NCI-H510A (cell line): Measurements from ENCODE around the gene ROR2.
"Not testable (repeated sequence)": the region's sequence is repeated elsewhere in the genome, so short reads cannot be mapped to it uniquely, and the experiment has no call there.

Source experiments
- DNase-seq: peaks from one replicate; lab custom pipeline; 2025; lab: John Stamatoyannopoulos, UW

ROR2 gene

GRCh38 chr9:91567642-91568274, 382.3 kb downstream of the ROR2 start:
- no peak for DNase-seq

GRCh38 chr9:91564081-91564670, 385.9 kb downstream of the ROR2 start:
- DNase-seq = no peak

GRCh38 chr9:91562416-91562815, 387.6 kb downstream of the ROR2 start:
- DNase-seq = no peak

GRCh38 chr9:91560301-91560700, 389.7 kb downstream of the ROR2 start:
- DNase-seq = no peak

GRCh38 chr9:91558879-91559278, 391.1 kb downstream of the ROR2 start:
- DNase-seq = no peak

GRCh38 chr9:91558395-91558794, 391.6 kb downstream of the ROR2 start:
- DNase-seq = no peak

- DNase-seq = no peak
Observed at GRCh38 chr9:91557327-91557726, 392.7 kb downstream of the ROR2 start.

- DNase-seq = no peak
Observed at GRCh38 chr9:91555132-91555531, 394.9 kb downstream of the ROR2 start.

- DNase-seq = no peak
Observed at GRCh38 chr9:91549177-91549576, 400.9 kb downstream of the ROR2 start.

GRCh38 chr9:91547081-91547480, 402.9 kb downstream of the ROR2 start:
- DNase-seq = no peak

- DNase-seq = no peak
Observed at GRCh38 chr9:91546574-91546973, 403.5 kb downstream of the ROR2 start.

GRCh38 chr9:91541734-91542133, 408.3 kb downstream of the ROR2 start:
- DNase-seq = no peak

GRCh38 chr9:91540506-91540905, 409.5 kb downstream of the ROR2 start:
- not testable (repeated sequence) for DNase-seq

GRCh38 chr9:91536211-91536691, 413.8 kb downstream of the ROR2 start:
- DNase-seq = peak; percentile 70

- DNase-seq = no peak
Observed at GRCh38 chr9:91534374-91534773, 415.7 kb downstream of the ROR2 start.

- no peak for DNase-seq
Observed at GRCh38 chr9:91533382-91533781, 416.6 kb downstream of the ROR2 start.

GRCh38 chr9:91532325-91532724, 417.7 kb downstream of the ROR2 start:
- DNase-seq = no peak

- no peak for DNase-seq
Observed at GRCh38 chr9:91530829-91531228, 419.2 kb downstream of the ROR2 start.

- DNase-seq = no peak
Observed at GRCh38 chr9:91522481-91522880, 427.5 kb downstream of the ROR2 start.

GRCh38 chr9:91519520-91520277, 430.3 kb downstream of the ROR2 start:
- DNase-seq = no peak

- DNase-seq = no peak
Observed at GRCh38 chr9:91518462-91518861, 431.6 kb downstream of the ROR2 start.

- no peak for DNase-seq
Observed at GRCh38 chr9:91517801-91518200, 432.2 kb downstream of the ROR2 start.

GRCh38 chr9:91517332-91517731, 432.7 kb downstream of the ROR2 start:
- not testable (repeated sequence) for DNase-seq
